NT2/D1 (cell line): ENCODE results near the gene USP44.

ENCODE experiments used
- DNase-seq: peaks from one replicate; pipeline ENCODE4 v3.0.0-alpha.2; 2011; ENCODE audit warnings: low read depth, low spot score
- H3K27me3 ChIP-seq: 2 replicates; pipeline ENCODE4 v1.6.0; 2011; ENCODE audit warnings: mild to moderate bottlenecking; ENCODE audit not compliant: insufficient read length, insufficient read depth
- H3K36me3 ChIP-seq: 2 replicates; pipeline ENCODE4 v1.6.1; 2011; ENCODE audit warnings: mild to moderate bottlenecking, low read length, mixed read lengths; ENCODE audit not compliant: insufficient read depth, insufficient read length
- H3K4me1 ChIP-seq: 2 replicates; pipeline ENCODE4 v1.5.1; 2011; ENCODE audit not compliant: insufficient read depth, insufficient read length
- H3K4me3 ChIP-seq: 2 replicates; pipeline ENCODE4 v1.5.1; 2011; ENCODE audit warnings: low read depth; ENCODE audit not compliant: insufficient read length
- H3K9ac ChIP-seq: 2 replicates; pipeline ENCODE4 v1.6.0; 2011; ENCODE audit warnings: low read depth; ENCODE audit not compliant: insufficient read length
- H3K9me3 ChIP-seq: 2 replicates; pipeline ENCODE4 v1.5.1; 2011; ENCODE audit warnings: mild to moderate bottlenecking, low read length; ENCODE audit not compliant: insufficient read depth
- SUZ12 ChIP-seq: IDR thresholded peaks from 2 replicates; pipeline ENCODE4 v1.6.1; 2011; ENCODE audit not compliant: insufficient read length, insufficient read depth; ENCODE audit errors: extremely low read depth
- YY1 ChIP-seq: IDR thresholded peaks from 2 replicates; pipeline ENCODE4 v1.6.1; 2011; ENCODE audit not compliant: insufficient read length, insufficient read depth
- ZNF274 ChIP-seq: IDR thresholded peaks from 2 replicates; pipeline ENCODE4 v1.6.1; 2011; ENCODE audit warnings: mild to moderate bottlenecking, low read depth, low read length

The USP44 gene

DNA sequence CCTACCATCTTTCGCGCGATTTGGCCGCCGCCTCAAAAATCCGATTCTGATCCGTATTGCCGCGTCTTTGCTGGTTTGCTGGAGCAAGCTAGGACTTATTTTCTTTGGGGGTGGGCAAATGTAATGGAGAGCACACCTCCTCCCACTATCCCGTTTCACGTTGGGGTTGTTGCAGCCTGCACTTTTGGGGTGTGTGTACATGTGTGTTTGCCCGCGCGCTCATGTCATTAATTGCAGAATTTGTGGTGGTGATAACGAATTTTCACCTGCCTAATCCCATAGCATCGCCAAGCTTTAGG, 76.7 kb downstream of the USP44 start:
- no peak for DNase-seq
- Histone ChIP-seq H3K36me3 (peaks cover 40% of the 10 kb centered on the region), H3K27me3 (no peaks in the 10 kb centered on the region), H3K4me1 (no peaks in the 10 kb centered on the region), H3K9me3 (no peaks in the 10 kb centered on the region), H3K4me3 (peak overlapping the region; percentile 94), H3K9ac (peak overlapping the region; percentile 98)
- TF ChIP-seq SUZ12, result no peak
- TF ChIP-seq ZNF274, result no peak
- TF ChIP-seq YY1, result no peak

DNA sequence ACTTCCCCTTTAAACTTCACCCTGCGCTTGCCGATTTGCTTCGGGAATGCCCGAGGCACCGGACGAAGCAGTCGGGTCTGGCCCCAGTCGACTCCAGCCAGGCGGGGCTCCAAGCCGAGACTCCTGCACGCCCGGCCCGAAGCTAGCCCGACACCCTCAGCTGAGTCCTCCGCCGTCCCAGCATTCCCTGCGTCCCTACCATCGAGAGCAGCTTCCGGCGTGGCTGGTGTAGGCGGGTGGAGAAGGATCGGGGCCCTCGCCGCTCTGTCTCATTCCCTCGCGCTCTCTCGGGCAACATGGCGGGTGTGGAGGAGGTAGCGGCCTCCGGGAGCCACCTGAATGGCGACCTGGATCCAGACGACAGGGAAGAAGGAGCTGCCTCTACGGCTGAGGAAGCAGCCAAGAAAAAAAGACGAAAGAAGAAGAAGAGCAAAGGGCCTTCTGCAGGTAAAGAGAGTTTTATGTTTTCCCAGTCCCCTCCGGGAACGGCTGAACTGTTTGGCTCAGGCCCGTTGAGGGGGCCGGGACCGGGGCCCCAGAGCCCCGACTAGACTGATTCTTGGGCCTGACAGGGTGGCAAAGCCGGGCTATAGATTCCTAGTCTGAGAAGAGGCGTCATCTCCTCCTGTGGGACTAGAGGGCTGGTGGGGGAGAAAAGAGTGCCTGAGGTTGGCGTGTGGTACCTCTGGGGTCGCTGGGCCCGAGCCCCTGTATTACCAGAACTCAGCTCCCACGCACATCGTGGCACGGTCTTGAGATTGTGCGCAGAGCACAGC, 77.2 kb downstream of the USP44 start, which contains the start of gene METAP2:
TSS of gene METAP2 (plus strand) at position 269 of the 776 bp plus-strand sequence. CDS start at position 297, 28 bp downstream.
- Histone ChIP-seq H3K36me3 (peaks cover 37% of the 10 kb centered on the region), H3K4me1 (no peaks in the 10 kb centered on the region)

DNA sequence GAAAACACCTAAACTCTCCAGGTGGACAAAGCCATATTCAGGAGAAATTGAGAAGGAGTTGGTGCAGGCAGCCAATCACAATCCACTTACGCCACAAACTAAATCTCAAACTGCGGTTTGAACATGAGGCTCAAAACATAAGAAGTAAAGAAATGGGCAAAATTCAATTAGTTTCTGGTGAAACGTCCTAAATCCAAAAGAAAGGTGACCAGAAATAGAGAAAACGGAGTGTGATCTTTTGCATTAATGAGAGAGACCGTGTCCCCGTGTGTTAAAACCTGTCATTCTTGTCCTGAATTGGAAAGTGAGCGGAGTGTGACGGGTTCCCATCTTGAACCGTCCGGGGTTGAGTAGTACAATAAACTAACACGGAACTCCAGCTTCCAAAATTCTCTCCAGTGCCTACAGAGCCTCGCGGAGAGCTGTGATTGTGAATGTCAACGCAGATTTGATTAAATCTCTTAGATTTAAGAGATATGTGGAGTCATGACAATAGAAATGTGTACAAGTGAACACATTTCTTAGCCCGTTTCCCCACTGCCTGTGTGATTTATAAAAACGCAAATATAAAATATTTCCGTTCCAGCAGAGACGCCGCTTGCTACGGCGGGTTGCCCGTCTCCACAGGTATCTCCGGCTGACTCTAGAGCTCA, 77.9 kb downstream of the USP44 start:
- Histone ChIP-seq H3K27me3 (no peaks in the 10 kb centered on the region), H3K36me3 (peaks cover 30% of the 10 kb centered on the region), H3K9ac (peak overlapping the region; percentile 85), H3K9me3 (no peaks in the 10 kb centered on the region), H3K4me1 (no peaks in the 10 kb centered on the region), H3K4me3 (peak overlapping the region; percentile 94)
- DNase-seq, result no peak
- TF ChIP-seq ZNF274 (no peak), SUZ12 (no peak), YY1 (no peak)

More for the DNA sequence above, 77.2 kb downstream of the USP44 start, which contains the start of gene METAP2:
- peak; percentile 97 for DNase-seq
- TF ChIP-seq SUZ12 (no peak), YY1 (peak; percentile 65)
- H3K27me3 ChIP-seq, result no peaks in the 10 kb centered on the region
- peak within 1 kb of the TSS; percentile 94 for H3K4me3 ChIP-seq
- H3K9ac ChIP-seq, result peak within 1 kb of the TSS; percentile 98
- no peaks in the 10 kb centered on the region for H3K9me3 ChIP-seq

DNA sequence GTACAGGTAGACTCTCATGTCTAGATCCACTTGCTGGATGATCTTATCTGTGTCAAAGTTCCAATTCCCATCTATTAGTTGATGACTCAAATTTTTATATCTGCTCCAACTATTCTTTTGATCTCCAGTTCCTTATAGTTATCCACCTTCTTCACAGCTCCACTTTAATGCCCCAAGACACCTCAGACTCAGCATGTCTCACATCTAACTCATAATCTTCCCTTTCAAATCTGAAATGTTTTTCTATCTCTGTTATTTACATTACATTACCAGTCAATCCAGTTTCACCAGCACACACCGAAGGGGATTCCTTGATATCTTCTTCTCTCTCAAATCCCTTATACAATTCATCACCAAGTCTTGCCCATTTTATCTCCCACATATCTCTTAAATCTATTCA, 81.0 kb downstream of the USP44 start:
- Histone ChIP-seq H3K4me1 (no peaks in the 10 kb centered on the region), H3K9me3 (no peaks in the 10 kb centered on the region), H3K9ac (no peak overlapping the region), H3K4me3 (no peak overlapping the region), H3K27me3 (no peaks in the 10 kb centered on the region), H3K36me3 (no peaks in the 10 kb centered on the region)
- DNase-seq, result no peak
- TF ChIP-seq ZNF274, result no peak
